G401.6 (cell line): ENCODE measurements around the gene NTF3.
"Not testable (repeated sequence)": the region's sequence is repeated elsewhere in the genome, so short reads cannot be mapped to it uniquely, and the experiment has no call there.

Source experiments
- FAIRE-seq: peaks from 2 replicates; lab custom pipeline; 2012; peaks lifted over from hg19 to GRCh38; lab: Jason Lieb, UNC

The NTF3 gene

DNA sequence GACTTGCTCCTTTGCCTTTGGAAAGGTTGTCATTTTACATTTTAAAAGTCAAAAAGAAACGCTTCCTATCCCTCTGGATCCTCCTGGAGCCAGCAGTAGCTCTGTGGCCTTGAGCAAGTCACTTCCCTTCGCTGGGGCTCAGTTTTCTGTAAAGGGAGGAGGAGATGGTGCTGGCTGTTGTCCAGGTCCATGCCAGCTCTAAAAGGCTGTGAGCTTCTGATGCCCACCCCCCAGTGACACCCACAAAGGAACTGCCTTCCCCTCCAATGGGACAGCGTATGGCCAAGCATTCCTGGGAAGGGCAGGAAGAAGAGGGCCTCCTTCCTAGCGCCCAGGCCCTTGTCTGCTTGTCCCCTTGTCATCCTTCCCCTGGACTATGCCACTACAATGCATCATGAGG lies 81.5 kb downstream of the NTF3 start:
- FAIRE-seq, result no peak

DNA sequence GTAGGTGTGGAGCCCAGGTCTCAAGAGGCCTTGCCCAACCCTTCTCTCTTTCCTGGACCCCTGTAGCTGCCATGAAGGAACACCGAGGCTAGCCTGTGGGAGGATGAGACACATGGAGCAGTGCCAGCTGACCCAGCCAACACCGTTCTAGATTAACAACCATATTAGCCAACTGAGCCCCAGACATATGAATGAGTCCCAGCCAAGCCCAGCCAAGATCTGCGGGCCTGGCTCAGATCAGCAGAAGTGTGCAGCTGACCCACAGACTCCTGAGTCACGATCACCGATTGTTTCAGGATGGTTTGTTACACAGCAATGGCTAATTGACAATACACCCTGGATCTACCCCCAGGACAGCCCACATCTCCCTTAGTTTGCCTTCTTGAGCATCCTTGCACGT lies 82.1 kb downstream of the NTF3 start:
- FAIRE-seq, result no peak

DNA sequence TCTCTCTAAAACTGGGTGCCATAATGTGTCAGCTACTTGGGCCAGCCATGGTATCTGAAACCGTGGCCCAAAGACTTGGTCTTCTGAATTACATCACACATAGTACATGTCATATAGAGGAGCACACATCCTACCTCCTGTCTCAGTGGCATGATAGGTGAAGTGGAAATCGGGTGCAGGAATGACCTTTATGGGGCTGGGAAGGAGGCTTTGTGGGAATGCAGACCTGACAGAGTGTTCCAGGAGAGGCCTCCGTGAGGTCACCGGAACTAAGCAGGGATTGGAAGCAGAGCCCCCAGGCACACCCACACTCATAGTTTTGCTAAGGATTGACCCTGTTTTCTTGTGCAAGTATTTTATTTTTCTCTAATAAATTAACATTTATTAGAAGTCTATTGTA lies 82.6 kb downstream of the NTF3 start:
- FAIRE-seq, result no peak

DNA sequence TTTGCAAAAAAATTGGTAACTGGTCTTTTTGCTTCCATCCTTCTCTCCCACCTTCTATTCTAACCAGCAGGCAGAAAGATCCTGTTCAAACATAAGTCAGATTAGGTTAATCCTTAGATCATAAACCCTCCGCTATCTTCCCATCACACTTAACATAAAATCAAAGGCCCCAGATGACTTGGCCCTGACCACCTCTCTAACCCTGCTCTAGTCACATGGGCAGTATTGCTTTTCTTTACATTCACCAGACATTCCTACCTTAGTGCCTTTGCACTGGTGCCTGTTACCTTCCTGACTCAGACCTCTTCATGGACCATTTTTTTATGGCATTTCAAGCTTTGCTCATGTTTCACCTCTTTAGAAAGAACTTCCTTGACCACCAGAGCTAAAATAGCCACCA lies 83.5 kb downstream of the NTF3 start:
- no peak for FAIRE-seq

DNA sequence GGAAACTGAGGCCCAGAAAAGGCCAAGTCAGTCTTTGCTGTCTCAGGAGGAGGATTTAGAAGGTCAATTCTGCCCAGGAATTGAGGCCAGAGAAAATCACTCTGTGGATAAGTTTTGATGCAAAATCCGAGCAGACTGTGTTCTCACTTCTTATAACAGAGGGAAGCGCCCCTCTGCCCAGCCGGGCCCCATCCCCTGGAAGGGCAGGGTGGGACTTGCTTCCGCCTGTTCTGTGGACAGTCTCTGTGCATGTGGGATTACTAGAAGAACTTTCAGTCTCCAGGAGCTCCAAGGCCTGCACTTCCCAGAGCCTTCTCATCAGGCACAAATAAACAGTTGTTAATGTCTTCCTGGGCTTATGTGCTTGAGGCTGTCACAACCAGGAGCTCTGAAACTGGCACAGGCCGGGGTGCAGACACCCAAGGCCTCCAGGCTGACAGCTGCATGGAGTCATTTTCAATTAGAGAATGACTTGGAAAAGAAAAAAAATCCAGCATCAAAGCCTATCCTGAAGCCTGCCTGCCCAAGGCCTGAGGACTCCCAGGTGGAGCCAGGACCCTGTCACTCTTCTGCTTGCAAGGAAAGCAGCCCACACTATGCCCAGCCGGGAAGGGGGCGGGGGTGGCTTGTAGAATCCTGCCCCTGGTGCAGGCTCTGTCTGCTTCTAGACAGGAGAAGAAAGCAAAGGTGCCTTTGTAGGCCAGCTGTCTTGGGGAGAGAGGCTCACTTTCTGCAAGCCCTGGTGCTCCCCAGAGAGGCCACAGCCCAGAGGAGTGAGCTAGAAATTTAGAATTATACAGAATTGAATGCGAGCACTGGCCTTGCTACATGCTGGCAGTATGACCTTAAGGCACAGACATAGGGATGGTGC lies 84.7 kb downstream of the NTF3 start:
- FAIRE-seq, result no peak

DNA sequence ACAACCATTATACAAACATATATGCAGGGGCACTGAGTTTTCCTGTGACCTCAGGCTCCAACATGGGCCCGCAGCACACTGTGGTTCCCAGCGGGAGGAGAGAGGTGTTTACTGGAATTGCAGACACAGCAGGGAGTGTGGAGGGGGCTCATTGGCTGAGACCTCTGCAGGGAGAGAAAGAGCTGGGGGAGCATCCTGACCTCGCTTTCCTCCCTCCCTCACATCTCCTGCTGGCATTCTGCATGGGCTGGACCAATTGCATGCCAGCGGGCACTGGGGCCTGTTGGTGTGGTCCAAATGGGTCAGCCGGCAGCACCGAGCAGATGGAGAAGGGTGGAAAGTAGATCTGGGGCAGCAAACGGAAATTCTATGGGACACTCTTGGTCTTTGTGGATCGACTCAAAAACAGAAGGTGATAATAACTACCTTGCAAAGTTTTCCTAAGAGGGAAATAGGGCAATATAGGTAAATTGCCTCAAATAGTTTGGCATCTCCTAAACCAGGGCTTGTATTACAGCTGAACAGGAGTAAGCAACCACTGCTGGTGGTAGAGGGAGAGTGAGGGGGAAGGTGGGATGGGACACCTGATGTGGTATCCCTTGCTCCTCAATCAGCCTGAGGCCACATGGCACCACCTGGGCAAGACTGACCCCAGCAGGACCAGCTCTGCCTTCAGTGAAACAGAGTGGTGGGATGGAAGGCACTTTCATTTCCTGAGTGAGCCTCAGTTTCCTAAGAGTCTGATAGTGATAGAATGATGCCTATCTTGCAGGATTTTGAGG lies 86.9 kb downstream of the NTF3 start:
- no peak for FAIRE-seq

DNA sequence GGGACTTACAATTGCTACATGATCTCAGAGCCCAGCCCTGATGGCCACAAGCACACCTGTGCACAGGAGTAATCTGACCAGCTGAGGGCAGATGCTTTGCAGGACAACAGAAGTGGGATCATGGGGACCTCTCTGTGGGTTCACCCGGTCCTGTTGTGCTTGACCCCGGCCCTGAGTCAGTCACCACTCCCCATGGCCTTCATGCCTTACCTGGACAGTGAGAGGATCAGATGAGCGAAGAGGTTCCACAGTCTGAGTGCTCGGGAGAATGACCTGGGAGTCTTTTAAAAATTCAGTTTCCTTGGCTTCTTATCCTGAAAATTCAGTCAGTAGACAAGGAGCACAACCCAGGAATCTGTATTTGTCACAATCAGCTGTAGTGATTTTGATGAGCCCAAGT lies 88.1 kb downstream of the NTF3 start:
- FAIRE-seq, result no peak

DNA sequence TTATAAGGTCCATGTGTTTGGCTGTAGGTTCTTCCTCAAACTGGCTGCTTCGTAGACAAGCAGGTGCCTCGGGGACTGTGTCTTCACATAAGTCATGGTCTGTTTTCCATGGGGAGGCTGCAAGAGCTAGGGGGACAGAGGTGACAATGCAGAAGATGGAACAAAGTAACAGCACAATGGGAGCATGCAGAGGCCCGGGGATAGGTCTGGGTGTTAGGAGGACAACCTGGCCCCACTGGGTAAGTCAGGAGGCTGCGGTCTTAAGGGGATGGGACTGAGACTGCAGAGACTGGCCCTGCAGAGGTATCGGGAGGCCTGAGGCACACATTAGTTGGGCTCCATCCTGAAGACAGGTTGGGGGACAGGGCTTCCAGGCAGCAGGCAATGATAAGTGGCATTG lies 88.9 kb downstream of the NTF3 start:
- FAIRE-seq, result no peak

DNA sequence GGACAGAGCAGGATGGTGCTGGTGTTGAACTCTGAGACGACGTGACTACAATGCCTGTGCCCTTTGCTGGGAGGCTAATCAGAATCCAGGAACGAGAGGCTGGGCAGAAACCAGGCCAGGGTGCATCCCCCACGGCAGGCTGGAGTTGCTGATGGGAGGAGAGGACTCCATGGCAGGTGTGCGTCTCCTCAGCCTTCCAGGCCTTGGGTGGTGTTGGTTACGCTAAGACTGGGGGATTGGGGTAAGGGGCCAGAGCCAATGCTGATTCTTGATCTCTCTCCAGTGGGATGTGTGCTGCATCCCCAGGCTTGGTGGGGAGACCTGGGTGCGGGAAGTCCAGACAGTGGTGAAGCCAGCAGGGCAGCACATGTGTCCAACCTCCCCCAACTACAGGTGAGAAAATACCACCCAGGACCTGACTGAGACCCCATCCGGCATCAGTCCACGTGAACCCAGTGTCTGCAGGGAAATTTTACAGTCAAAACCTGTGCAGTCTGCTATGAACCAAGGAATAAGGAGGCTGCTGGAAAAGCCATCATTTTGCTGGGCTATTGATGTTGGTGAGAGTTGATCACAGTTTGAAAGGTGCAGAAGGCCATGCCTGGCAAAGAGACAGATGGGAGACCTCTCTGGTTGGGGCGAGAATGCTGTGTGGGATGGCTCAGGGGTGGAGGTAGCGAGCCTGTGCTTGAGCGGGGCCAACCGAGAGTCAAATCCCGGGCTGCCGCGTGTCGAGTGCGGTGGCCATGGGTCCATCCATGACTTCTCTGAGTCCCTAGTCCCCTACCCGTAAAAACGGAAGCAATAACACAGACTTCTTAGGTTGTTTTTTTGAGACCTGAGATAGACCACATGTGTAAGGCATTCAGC lies 89.8 kb downstream of the NTF3 start:
- no peak for FAIRE-seq

DNA sequence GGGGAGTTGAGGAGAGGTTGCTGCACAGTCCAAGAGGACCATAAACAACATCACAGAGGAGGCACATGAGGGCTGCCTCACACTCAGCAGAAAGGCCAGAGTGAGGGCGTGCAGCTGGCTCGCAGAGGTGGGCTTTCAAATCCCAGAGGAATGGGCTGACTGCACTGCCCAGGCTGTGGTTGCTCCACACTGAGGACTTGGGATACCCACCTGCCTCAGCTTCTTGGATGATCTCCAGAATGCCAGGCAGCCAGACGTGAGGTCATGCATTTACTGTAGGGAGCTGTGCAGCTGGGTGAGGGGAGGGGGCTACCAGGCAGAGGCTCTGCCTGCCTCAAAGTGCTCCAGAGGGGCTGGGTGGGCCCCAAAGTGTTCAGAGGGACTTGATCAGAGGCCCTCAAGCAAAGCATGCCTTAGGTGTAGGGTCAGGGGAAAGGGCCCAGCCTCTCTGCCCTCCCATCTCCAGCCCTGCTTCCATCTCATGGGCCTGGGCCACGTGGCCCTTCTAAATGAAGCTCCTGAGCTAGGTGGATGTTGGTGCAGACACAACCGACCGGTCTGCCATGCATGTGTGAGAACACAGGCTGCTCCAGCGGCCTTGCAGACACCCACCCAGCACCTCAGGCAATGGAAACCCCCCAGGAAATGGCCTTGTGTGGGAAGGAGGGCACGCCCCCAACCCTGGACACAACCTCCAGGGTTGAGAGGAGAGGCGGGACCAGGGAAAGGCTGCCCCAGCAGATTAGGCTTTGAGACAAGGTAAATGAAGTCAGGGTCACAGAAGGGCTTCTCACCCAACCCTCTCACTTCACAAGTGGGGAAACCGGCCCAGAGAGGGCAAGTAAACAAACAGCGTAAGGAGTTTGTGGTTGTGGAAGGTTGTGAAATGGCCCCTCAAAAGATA lies 90.8 kb downstream of the NTF3 start:
- no peak for FAIRE-seq

DNA sequence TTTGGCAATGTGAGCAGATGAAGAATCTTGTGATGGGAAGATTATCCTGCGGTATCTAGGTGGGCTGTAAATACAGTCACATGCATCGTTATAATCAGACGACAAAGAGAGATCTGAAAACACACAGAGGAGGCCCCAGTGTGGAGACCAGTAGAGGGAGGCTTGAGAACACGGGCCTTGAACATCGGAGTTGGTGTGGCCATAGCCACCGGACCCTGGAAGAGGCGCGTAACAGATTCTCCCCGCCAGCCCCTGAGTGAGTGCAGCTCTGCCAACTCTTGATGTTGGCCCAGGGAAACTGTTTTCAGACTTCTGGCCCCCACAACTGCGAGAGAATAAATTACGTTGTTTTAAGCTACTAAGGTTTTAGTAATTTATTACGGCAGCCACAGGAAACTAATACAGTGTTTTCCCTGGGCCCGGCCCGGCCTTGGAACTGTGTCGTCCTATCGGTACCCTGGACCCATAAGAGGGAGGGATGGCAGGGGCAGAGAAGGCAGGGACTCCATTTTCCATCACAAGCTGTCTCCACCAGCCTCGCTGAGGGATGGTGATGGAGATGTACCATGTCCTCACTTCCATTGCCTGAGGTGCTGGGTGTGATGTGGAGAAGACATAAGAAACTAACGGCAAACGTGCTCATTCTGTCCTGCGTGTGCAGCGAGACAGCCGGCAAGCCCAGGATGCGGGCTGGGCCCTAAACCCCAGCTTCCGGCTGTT lies 91.6 kb downstream of the NTF3 start:
- no peak for FAIRE-seq

DNA sequence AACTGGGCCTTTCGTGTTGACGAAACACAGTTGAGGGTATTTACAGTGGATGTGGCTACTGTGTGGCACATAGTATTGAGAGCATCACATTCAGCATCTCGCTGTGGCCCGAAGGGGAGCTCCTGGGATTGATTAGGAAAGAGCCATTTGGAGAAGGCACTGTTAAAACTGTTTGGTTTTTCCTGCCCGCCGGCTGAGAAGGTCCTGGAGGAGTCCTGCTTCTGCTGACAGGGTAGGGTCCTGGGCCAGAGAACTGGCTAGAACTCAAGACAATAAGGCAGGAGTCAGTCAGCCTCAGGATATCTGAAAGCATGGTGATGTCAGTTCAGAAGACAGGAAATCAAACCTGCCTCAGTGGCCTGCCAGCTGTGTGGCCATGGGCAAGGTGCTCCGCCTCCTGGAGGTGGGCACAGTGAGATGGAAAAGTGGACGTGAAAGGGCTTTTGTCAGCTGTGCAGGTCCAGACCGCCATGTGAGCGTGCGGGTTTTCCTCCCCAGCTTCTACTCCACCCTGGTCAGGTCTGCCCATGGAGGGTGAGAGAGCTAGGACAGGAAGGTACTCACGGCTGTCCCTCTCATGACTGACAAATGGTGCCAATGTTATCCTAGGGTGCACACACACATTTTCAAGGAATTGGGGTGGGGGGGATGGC lies 92.3 kb downstream of the NTF3 start:
- FAIRE-seq, result no peak

DNA sequence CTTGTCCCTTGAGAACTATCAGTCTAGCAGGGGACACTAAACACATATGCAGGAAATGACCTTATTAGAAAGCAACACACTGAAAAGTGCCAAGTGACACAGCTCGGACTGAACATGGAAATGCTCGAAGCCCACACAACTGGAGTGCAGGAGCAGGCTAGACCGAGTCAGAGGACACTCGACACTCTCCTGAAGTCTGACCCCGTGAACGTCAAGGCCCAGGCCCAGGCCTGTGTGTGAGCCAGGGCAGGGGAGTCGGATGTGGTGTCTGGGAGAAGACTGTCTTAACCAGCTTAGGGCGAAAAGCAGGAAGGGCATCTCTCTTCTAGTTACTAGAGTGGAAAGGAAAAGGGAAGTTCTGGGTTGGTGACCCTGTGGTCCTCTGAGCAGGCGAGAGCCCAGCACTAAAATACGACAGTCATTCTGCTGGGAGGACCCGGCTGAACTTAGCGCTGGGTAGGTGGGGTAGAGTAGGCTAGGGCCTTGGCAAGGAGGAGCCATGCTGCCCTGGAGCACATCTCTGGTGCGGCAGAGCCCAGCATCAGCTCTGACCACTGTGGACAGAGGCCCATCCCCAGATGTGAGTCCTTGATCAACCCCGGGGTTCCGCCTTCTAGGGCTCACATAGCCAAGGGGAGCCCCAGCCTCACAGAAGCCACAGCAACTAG lies 93.0 kb downstream of the NTF3 start:
- no peak for FAIRE-seq

DNA sequence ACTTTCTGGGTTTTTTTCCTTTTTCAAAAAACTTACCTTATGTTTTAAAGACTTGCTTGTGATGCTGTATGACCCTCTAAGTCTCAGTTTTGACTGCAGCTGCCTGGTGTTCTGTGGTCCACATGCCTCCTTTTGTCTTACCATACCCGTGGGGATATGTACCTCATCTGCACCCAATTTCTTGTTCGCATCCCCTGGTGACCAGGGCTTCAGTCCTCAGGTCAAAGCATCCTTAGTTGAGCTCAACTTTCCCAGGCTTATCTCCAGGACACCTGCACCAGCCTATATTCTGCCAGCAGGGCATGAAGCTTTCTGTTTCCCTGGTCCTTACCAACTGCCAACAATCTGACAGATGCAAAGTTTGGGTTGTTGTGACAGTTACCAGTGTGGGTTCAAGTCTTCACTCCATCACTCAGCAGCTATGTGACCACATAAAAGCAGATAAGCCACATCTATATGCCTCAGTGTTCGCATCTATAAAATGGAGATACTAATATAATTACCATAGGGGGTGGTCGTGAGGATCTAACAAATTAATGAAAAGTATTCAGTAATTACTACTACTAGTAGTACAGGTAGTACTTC lies 94.0 kb downstream of the NTF3 start:
- no peak for FAIRE-seq

DNA sequence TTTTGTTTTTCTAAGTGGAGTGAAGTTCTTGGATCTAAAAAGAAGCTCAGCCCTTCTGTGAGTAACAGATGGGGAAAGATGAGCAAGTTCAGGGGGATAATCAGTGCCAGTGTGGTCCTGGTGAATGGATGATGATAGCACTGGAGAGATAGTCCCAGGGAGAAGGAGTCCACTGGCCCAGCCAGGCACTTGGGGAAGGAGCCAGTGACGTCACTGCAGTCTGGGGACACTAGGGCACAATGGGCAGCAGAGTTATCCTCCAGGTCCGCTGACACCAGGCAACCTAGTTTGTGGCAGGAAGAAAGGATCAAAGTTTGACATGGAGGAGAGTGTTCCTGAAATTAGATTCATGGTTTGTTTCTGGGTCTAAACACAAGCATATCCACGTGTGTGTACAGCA lies 101.5 kb downstream of the NTF3 start:
- FAIRE-seq, result no peak

DNA sequence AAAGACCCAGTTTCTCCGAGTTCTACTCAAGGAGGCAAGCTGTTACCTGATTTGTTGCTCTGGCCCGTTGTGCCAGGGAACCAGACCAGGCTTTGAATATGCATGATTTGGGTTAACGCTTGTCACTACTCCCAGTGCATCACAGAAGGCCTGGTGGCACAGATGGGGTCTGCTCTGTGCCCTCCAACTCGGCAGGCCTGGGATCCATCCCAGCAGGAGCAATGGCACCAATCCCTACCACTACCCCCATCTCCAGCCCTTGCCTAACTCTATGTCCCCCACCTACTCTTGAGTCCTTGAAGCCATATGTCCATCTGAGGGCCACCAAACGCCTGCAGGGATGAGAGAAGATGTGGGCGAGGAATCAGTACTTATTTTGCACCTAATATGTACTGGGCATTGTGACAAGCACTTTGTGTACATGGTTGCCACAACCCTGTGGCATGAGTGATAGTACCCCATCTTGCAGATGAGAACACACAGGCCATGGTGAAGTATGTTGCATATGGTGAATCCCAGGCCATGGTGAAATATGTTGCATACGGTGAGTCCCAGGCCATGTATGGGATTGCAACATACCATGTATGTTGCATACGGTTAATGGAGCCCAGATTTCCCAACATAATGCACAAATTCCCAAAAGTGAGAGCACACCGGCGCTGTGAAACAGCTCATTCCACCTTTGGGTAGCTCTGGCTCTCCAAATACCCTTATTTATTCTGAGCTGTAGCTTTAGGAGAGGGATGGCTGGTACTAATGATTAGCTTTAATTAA lies 102.7 kb downstream of the NTF3 start:
- FAIRE-seq, result no peak

DNA sequence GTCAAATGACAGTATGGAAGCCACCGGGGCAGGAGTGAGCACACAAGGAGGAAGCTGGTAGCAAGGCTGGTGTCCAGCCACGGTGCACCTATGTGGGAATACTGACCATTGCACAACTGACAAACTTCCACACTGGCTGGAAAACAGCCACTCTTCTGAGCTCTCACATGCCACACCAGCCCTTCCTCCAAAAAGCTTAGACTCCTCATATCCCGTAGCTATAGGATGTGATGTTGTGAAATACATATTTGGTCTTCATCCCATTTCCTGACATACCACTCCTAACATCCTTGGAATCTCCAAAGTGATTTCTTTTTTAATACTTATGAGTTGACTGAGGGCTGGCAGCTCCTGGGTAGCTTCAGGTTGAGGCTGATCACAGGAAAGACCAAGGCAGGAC lies 103.6 kb downstream of the NTF3 start:
- no peak for FAIRE-seq

DNA sequence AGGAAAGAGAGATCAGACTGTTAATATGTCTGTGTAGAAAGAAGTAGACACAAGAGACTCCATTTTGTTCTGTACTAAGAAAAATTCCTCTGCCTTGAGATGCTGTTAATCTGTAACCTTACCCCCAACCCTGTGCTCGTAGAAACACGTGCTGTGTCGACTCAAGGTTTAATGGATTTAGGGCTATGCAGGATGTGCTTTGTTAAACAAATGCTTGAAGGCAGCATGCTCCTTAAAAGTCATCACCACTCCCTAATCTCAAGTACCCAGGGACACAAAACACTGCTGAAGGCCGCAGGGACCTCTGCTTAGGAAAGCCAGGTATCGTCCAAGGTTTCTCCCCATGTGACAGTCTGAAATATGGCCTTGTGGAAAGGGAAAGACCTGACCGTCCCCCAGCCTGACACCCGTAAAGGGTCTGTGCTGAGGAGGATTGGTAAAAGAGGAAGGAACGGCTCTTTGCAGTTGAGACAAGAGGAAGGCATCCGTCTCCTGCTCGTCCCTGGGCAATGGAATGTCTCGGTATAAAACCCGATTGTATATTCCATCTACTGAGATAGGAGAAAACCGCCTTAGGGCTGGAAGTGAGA lies 105.2 kb downstream of the NTF3 start:
- not testable (repeated sequence) for FAIRE-seq
